GM15510 (cell line): ENCODE results near the gene MAGEB6B.

ENCODE experiments used
- POLR2A ChIP-seq: IDR thresholded peaks from 3 replicates; pipeline ENCODE4 v1.6.1; 2011; ENCODE audit warnings: borderline replicate concordance; ENCODE audit not compliant: insufficient read length; ENCODE audit errors: extremely low read depth

MAGEB6B gene

DNA sequence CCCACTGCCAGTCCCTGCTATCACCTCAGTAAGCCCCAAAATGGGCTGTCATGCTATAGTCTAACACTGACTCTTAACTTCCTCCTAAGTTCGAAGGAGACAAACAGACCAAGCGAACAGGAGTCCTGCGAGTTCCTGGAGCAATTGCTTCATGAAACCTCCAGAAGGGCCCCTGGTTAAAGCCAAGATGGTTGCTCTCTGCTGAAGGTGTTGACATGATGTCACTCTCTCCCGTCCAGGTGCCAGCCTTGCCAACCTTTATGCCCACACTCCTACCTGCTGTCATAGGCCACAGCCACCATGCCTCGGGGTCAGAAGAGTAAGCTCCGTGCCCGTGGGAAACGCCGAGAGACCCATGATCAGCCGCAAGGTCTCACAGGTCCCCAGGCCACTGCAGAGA is at the start of gene MAGEB6B:
Gene MAGEB6B (plus strand): TSS at position 301 of the 400 bp plus-strand sequence. CDS start 0 bp downstream, at position 301.
- no peak for TF ChIP-seq POLR2A

- TF ChIP-seq POLR2A: no peak
Measured at GRCh38 chrX:26138274-26138673, 22.1 kb upstream of the MAGEB6B start, which contains the start of gene MAGEB18. Gene MAGEB18 (plus strand): TSS chrX:26138343. CDS start chrX:26138986, 643 bp downstream.

- TF ChIP-seq POLR2A: no peak
Measured at GRCh38 chrX:26146024-26146423, 14.4 kb upstream of the MAGEB6B start.

GRCh38 chrX:26192204-26192603 is 31.8 kb downstream of the MAGEB6B start, which contains the start of gene MAGEB6:
Gene MAGEB6 (plus strand): TSS chrX:26192440. CDS start chrX:26193847, 1,407 bp downstream.
- TF ChIP-seq POLR2A: no peak

DNA sequence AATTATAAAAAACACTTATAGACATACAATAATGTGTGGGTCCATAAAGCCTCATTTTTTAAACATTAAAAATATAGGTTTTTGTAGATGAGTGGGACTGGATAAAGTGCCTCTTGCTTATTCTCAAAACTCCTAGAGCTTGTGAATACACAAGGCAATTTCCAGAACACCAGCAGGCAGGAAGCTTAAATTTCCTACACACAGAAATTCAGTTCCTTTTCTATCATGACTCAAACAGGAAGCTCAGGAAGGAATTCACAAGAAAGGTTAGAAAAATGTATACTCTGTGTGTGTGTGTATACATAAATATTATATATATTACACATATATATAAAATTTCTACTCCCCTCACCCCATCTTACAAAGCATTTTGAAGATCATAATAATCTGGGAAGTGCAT is 43.2 kb downstream of the MAGEB6B start:
- TF ChIP-seq POLR2A: no peak

DNA sequence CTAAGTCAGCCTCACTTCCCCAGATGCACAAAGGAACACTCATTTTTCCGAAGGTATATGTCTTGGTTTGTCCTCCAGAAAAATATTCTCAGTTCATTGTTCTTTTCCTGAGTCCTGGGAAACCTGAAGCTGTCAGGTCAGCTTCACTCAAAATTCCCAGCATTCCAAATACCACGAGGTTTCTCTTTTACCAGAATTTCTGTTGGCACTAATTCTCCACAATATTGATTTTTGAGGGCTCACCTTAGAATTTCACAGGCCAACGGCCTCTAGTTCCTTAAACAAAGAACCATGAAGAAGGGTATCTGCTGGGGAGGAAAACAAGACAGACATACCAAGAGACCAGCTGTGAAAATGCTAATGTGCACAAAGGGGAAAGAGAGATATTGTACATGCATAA is 47.6 kb downstream of the MAGEB6B start:
- no peak for TF ChIP-seq POLR2A
